HL-60 (cell line): Measurements from ENCODE around the gene DISP3.

Experiments used
- POLR2AphosphoS5 ChIP-seq: IDR thresholded peaks from 2 replicates; pipeline ENCODE4 v1.6.1; 2012; ENCODE audit warnings: low read depth
- REST ChIP-seq: IDR thresholded peaks from 2 replicates; pipeline ENCODE4 v1.6.1; 2012; ENCODE audit warnings: low read depth; ENCODE audit not compliant: insufficient replicate concordance

GRCh38 chr1:11505591-11506538, 26.9 kb downstream of the DISP3 start:
- TF ChIP-seq POLR2AphosphoS5: no peak
- no peak for TF ChIP-seq REST
